Erythroblast (primary cell): ENCODE results near the gene POMC.

Experiments used
- GATA1 ChIP-seq: IDR thresholded peaks from 2 replicates; pipeline ENCODE4 v1.6.1; 2011; ENCODE audit warnings: low read depth, mild to moderate bottlenecking, control low read depth, low read length, moderate library complexity
- POLR2A ChIP-seq: IDR thresholded peaks from 2 replicates; pipeline ENCODE4 v1.6.1; 2011; ENCODE audit warnings: mild to moderate bottlenecking, low read length

DNA sequence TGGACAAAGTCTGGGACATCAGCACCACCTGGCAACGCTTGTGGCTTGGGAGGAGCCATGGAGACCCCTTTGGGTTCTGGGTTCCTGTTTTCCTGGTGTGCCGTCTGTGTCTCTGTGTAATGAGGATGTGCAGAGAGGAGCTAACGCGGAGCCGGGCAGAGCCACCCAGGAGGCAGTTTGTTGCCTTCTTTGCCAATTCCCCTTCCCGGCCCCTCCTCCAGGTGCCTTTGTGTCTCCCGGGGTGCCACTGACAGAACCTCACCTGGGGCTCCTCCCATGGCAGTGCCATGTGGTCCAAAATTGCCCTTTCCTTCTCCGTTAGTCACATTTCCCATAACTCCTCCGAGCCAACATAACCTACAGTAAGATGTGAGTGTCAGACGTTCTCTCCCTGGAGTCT, 13.0 kb downstream of the POMC start:
- TF ChIP-seq POLR2A (no peak), GATA1 (no peak)
